Activated CD8-positive, alpha-beta memory T cell treated with anti-CD3 and anti-CD28 coated beads, Interleukin-2, amount 10 ng/mL, durations not matched to agents 7 days and 5 days (primary cell): ENCODE measurements around the gene ROBO4. TPM values are rescaled to one million over a fixed set of nuclear protein-coding genes. Genes with fewer than 3 reads are reported as not detected.
A peak's percentile ranks its signal among the peaks of the same experiment; 100 is the strongest.

Experiments
- ATAC-seq: fragments of 150-1000 bp; cut with Tn5 transposase; one replicate; pipeline ENCODE4 v1.10.0; 2021; ENCODE audit warnings: moderate library complexity
- CTCF ChIA-PET: fragments of 350-600 bp; sonication (Branson Sonifier 250); formaldehyde crosslinking; loops from one replicate; lab custom pipeline; 2021; ENCODE audit warnings: antibody characterized with exemption; lab: Charles Lee
- DNase-seq: peaks from one replicate; pipeline ENCODE4 v3.0.0-alpha.2; 2020
- H3K27ac Mint-ChIP-seq: one replicate; pipeline ENCODE4 v1.8.0; 2021; ENCODE audit warnings: mild to moderate bottlenecking, mixed read lengths
- H3K27me3 Mint-ChIP-seq: one replicate; pipeline ENCODE4 v1.8.0; 2021; ENCODE audit warnings: mixed read lengths
- H3K36me3 Mint-ChIP-seq: one replicate; pipeline ENCODE4 v1.8.0; 2021; ENCODE audit warnings: mild to moderate bottlenecking, mixed read lengths
- H3K4me1 Mint-ChIP-seq: one replicate; pipeline ENCODE4 v1.8.0; 2021; ENCODE audit warnings: mixed read lengths
- H3K4me3 Mint-ChIP-seq: one replicate; pipeline ENCODE4 v1.8.0; 2021; ENCODE audit warnings: mild to moderate bottlenecking, moderate library complexity, mixed read lengths
- H3K9me3 Mint-ChIP-seq: one replicate; pipeline ENCODE4 v1.8.0; 2022; ENCODE audit warnings: low read depth, mixed read lengths
- total RNA-seq, 2 experiments: library from RNA; stranded (reverse); gene quantifications; one replicate each; pipeline ENCODE4 v1.2.3, GENCODE V29; 2021

Gene ROBO4
- total RNA-seq, 2 experiments from 2014 or later, result not detected

- H3K9me3 Mint-ChIP-seq, result no peaks in the 10 kb centered on the region
- H3K4me3 Mint-ChIP-seq, result peak overlapping the region; percentile 56
- CTCF ChIA-PET, result interaction anchor here (0.6 to 6.9 kb wide), 21 partner anchors 22 to 518 kb away, joined by 3 to 78 read pairs (median 6); partner anchors contain the start of genes ESAM, MSANTD2, NRGN and SIAE
- peaks cover 19% of the 10 kb centered on the region for H3K4me1 Mint-ChIP-seq
- no peak overlapping the region for H3K27ac Mint-ChIP-seq
- ATAC-seq, result no peak
- peaks cover 58% of the 10 kb centered on the region for H3K27me3 Mint-ChIP-seq
- no peaks in the 10 kb centered on the region for H3K36me3 Mint-ChIP-seq
- DNase-seq, result no peak
Measured at GRCh38 chr11:124835918-124836317, 61.7 kb downstream of the ROBO4 start.

GRCh38 chr11:124834526-124835180 is 63.0 kb downstream of the ROBO4 start:
- CTCF ChIA-PET, result interaction anchor here (0.7 to 6.9 kb wide), 6 partner anchors 36 to 163 kb away, joined by 3 to 78 read pairs (median 11); partner anchors contain the start of genes MSANTD2, SIAE and SPA17
- H3K4me3 Mint-ChIP-seq, result no peak overlapping the region
- H3K4me1 Mint-ChIP-seq, result peaks cover 17% of the 10 kb centered on the region
- H3K36me3 Mint-ChIP-seq, result no peaks in the 10 kb centered on the region
- ATAC-seq, result no peak
- no peak overlapping the region for H3K27ac Mint-ChIP-seq
- H3K27me3 Mint-ChIP-seq, result peaks cover 52% of the 10 kb centered on the region
- no peaks in the 10 kb centered on the region for H3K9me3 Mint-ChIP-seq
- DNase-seq, result no peak

Other genes with a start within 250 kb of the ROBO4 start
- gene SIAE, start 224.1 kb downstream of the ROBO4 start, total RNA-seq, result 1 to 10 TPM; 3.8 to 4.1 TPM
- gene SPA17, start 224.0 kb downstream of the ROBO4 start, total RNA-seq, result 1 to 10 TPM; 2.4 to 2.9 TPM
- gene NRGN, start 157.9 kb downstream of the ROBO4 start, total RNA-seq, result 1 to 10 TPM; 6.6 TPM
- gene VSIG2, start 145.6 kb downstream of the ROBO4 start, total RNA-seq, result not detected
- under 1 TPM; 0.16 to 0.76 TPM for gene ESAM, start 135.6 kb downstream of the ROBO4 start, total RNA-seq
- gene MSANTD2, start 97.5 kb downstream of the ROBO4 start, total RNA-seq, result 10 to 100 TPM in 1 of 2 experiments, 1 to 10 TPM in 1; 8.5 to 10.2 TPM
- gene ROBO3, start 32.4 kb downstream of the ROBO4 start, total RNA-seq, result 10 to 100 TPM in 1 of 2 experiments, 1 to 10 TPM in 1; 5.3 to 11.1 TPM
- gene HEPN1, start 21.4 kb upstream of the ROBO4 start, total RNA-seq, result not detected
- gene HEPACAM, start 38.2 kb upstream of the ROBO4 start, total RNA-seq, result not detected
- 1 to 10 TPM; 5.6 to 9.4 TPM for gene CCDC15, start 56.3 kb upstream of the ROBO4 start, total RNA-seq
- gene SLC37A2, start 165.4 kb upstream of the ROBO4 start, total RNA-seq, result 1 to 10 TPM in 1 of 2 experiments, under 1 TPM in 1; 0.91 to 1.1 TPM
- 10 to 100 TPM; 14.1 to 16.1 TPM for gene TMEM218, start 213.8 kb upstream of the ROBO4 start, total RNA-seq